ENCODE measurements around the gene CCDC187. TPM values are rescaled to one million over a fixed set of nuclear protein-coding genes. Genes with fewer than 3 reads are reported as not detected.

CCDC187 gene
- polyA plus RNA-seq, 1 donor from 2014 or later, result not detected

GRCh38 chr9:136299541-136299940, 4.4 kb downstream of the CCDC187 start:
- Histone ChIP-seq H4K20me1 (ENCODE audit: insufficient read depth) (no peaks in the 10 kb centered on the region), H3K9me3 (ENCODE audit: low read length) (no peaks in the 10 kb centered on the region), H3K79me2 (replicated peaks; ENCODE audit: insufficient read depth, low read length) (no peaks in the 10 kb centered on the region), H3K27me3 (ENCODE audit: insufficient read depth, low read depth, low read length) (no peaks in the 10 kb centered on the region), H3K4me3 (ENCODE audit: low read length) (no peak overlapping the region), H3K4me2 (ENCODE audit: low read length) (no peak overlapping the region), H3K9ac (ENCODE audit: low read length) (no peak overlapping the region), H2AFZ (ENCODE audit: low read depth, low read length) (no peak overlapping the region), H3K9me2 (ENCODE audit: insufficient read depth, low read length) (no peaks in the 10 kb centered on the region), H3F3A (ENCODE audit: insufficient read depth, low read length, poor library complexity, severe bottlenecking) (no peaks in the 10 kb centered on the region), H3K27ac (ENCODE audit: low read length) (no peak overlapping the region), H3K36me3 (ENCODE audit: insufficient read depth, low read length) (no peaks in the 10 kb centered on the region)
- TF ChIP-seq POLR2AphosphoS5 (IDR thresholded peaks at IDR 0.05) (no peak), EZH2 (IDR thresholded peaks at IDR 0.05; ENCODE audit: borderline replicate concordance, insufficient read depth, low read length, poor library complexity, severe bottlenecking) (no peak), SMC3 (conservative IDR thresholded peaks at IDR 0.05; ENCODE audit: poor library complexity) (no peak), RAD21 (conservative IDR thresholded peaks at IDR 0.05) (no peak), TAF1 (IDR thresholded peaks at IDR 0.05; ENCODE audit: low read depth) (no peak), CTCF (IDR thresholded peaks at IDR 0.05; ENCODE audit: poor library complexity, severe bottlenecking) (no peak)
- TF ChIP-seq, protein P1, sequence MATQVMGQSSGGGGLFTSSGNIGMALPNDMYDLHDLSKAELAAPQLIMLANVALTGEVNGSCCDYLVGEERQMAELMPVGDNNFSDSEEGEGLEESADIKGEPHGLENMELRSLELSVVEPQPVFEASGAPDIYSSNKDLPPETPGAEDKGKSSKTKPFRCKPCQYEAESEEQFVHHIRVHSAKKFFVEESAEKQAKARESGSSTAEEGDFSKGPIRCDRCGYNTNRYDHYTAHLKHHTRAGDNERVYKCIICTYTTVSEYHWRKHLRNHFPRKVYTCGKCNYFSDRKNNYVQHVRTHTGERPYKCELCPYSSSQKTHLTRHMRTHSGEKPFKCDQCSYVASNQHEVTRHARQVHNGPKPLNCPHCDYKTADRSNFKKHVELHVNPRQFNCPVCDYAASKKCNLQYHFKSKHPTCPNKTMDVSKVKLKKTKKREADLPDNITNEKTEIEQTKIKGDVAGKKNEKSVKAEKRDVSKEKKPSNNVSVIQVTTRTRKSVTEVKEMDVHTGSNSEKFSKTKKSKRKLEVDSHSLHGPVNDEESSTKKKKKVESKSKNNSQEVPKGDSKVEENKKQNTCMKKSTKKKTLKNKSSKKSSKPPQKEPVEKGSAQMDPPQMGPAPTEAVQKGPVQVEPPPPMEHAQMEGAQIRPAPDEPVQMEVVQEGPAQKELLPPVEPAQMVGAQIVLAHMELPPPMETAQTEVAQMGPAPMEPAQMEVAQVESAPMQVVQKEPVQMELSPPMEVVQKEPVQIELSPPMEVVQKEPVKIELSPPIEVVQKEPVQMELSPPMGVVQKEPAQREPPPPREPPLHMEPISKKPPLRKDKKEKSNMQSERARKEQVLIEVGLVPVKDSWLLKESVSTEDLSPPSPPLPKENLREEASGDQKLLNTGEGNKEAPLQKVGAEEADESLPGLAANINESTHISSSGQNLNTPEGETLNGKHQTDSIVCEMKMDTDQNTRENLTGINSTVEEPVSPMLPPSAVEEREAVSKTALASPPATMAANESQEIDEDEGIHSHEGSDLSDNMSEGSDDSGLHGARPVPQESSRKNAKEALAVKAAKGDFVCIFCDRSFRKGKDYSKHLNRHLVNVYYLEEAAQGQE (IDR thresholded peaks at IDR 0.05; ENCODE audit: borderline replicate concordance), result no peak

DNA sequence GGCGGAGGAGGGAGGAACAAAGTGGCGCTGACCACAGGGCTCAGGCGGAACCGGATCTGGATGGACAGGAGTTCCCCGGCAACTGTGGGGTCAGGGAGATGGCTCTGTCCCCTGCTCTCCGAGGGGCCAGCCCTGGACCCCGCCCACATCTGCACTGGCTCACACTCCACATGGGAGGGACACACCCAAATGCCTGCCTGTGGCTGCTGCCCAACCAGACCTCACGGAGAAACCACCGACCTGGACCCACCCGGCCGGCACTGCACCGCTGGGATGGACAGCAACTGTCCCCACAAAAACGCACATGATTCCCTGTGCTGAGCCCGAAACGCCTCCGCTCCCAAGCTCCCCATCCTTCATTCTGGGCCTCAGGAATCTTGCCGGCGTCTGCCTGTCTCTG, 4.8 kb downstream of the CCDC187 start:
- TF ChIP-seq, protein P1 (IDR thresholded peaks at IDR 0.05; ENCODE audit: borderline replicate concordance), result no peak
- no peak for TF ChIP-seq MXI1 (conservative IDR thresholded peaks at IDR 0.05; ENCODE audit: poor library complexity, severe bottlenecking)
- no peak for TF ChIP-seq EP300 (conservative IDR thresholded peaks at IDR 0.05; ENCODE audit: poor library complexity, severe bottlenecking)
- TF ChIP-seq EZH2 (IDR thresholded peaks at IDR 0.05; ENCODE audit: borderline replicate concordance, insufficient read depth, low read length, poor library complexity, severe bottlenecking), result no peak
- no peak for TF ChIP-seq SMC3 (conservative IDR thresholded peaks at IDR 0.05; ENCODE audit: poor library complexity)
- no peak for TF ChIP-seq RAD21 (conservative IDR thresholded peaks at IDR 0.05)
- no peak for TF ChIP-seq TAF1 (IDR thresholded peaks at IDR 0.05; ENCODE audit: low read depth)
- TF ChIP-seq POLR2AphosphoS5 (IDR thresholded peaks at IDR 0.05), result no peak
- TF ChIP-seq CTCF (IDR thresholded peaks at IDR 0.05; ENCODE audit: poor library complexity, severe bottlenecking), result no peak
- Histone ChIP-seq H3K27me3 (ENCODE audit: insufficient read depth, low read depth, low read length) (no peaks in the 10 kb centered on the region), H3K36me3 (ENCODE audit: insufficient read depth, low read length) (no peaks in the 10 kb centered on the region), H3F3A (ENCODE audit: insufficient read depth, low read length, poor library complexity, severe bottlenecking) (no peaks in the 10 kb centered on the region), H3K4me2 (ENCODE audit: low read length) (no peak overlapping the region), H2AFZ (ENCODE audit: low read depth, low read length) (no peak overlapping the region), H3K79me2 (replicated peaks; ENCODE audit: insufficient read depth, low read length) (no peaks in the 10 kb centered on the region), H3K9ac (ENCODE audit: low read length) (no peak overlapping the region), H3K4me3 (ENCODE audit: low read length) (no peak overlapping the region), H3K27ac (ENCODE audit: low read length) (no peak overlapping the region), H4K20me1 (ENCODE audit: insufficient read depth) (no peaks in the 10 kb centered on the region), H3K9me3 (ENCODE audit: low read length) (no peaks in the 10 kb centered on the region), H3K9me2 (ENCODE audit: insufficient read depth, low read length) (no peaks in the 10 kb centered on the region)

Data from neural cell (in vitro differentiated cells).